HepG2 (cell line): Measurements from ENCODE around the gene CCDC9B. TPM values are rescaled to one million over a fixed set of nuclear protein-coding genes. Genes with fewer than 3 reads are reported as not detected.

Source experiments
- ARID4A ChIP-seq: sonication (generic); formaldehyde crosslinking; IDR thresholded peaks from 2 replicates; pipeline ENCODE4 v1.5.0; 2020; ENCODE audit warnings: mild to moderate bottlenecking, missing genetic modification reagents, borderline replicate concordance
- ARID5B ChIP-seq: IDR thresholded peaks from 2 replicates; pipeline ENCODE4 v1.4.0; 2020; ENCODE audit warnings: mild to moderate bottlenecking, missing genetic modification reagents
- DNMT3B ChIP-seq: conservative IDR thresholded peaks from 2 replicates; pipeline ENCODE4 v1.6.1; 2016; ENCODE audit warnings: missing biosample characterization, control low read depth
- HNF1B ChIP-seq: sonication (generic); formaldehyde crosslinking; IDR thresholded peaks from 2 replicates; pipeline ENCODE4 v1.5.1; 2020; ENCODE audit warnings: mild to moderate bottlenecking, moderate library complexity, missing genetic modification reagents
- MAX ChIP-seq: IDR thresholded peaks from 2 replicates; pipeline ENCODE4 v1.6.1; 2012; ENCODE audit warnings: inconsistent platforms
- SOX13 ChIP-seq, 3 experiments: fragments of 450-650 bp in 1 of 3; sonication (generic) in 1 of 3; formaldehyde crosslinking in 1 of 3; IDR thresholded peaks in 2 of 3; conservative IDR thresholded peaks in 1 of 3; 2 replicates each; pipeline versions ENCODE4 v1.5.0 to v1.6.1; 2016 to 2020; ENCODE audit warnings: antibody characterized with exemption in 1 of 3, mild to moderate bottlenecking in 1 of 3, missing compliant biosample characterization in 1 of 3, missing genetic modification reagents in 1 of 3, moderate library complexity in 1 of 3
- SOX6 ChIP-seq, 2 experiments: fragments of 450-650 bp in 1 of 2; sonication (generic) in 1 of 2; formaldehyde crosslinking in 1 of 2; IDR thresholded peaks; 2 replicates each; pipeline versions ENCODE4 v1.4.0 to v1.6.1; 2017 to 2020; ENCODE audit warnings: antibody characterized with exemption in 1 of 2, mild to moderate bottlenecking in 1 of 2, missing genetic modification reagents in 1 of 2
- TEAD3 ChIP-seq: optimal IDR thresholded peaks from 2 replicates; pipeline ENCODE3; 2016; ENCODE audit warnings: borderline replicate concordance
- U2AF2 ChIP-seq: fragments of 200-400 bp; formaldehyde crosslinking; IDR thresholded peaks from 2 replicates; pipeline ENCODE4 v1.6.1; 2017; ENCODE audit warnings: low read depth, mild to moderate bottlenecking, low read length
- ZBTB42 ChIP-seq: sonication (generic); formaldehyde crosslinking; IDR thresholded peaks from 2 replicates; pipeline ENCODE4 v1.5.0; 2020; ENCODE audit warnings: mild to moderate bottlenecking, missing genetic modification reagents
- ZNF552 ChIP-seq: sonication (generic); formaldehyde crosslinking; IDR thresholded peaks from 2 replicates; pipeline ENCODE4 v1.9.0; 2022; ENCODE audit warnings: missing genetic modification reagents, mild to moderate bottlenecking, borderline replicate concordance
- ZNF687 ChIP-seq: sonication (generic); formaldehyde crosslinking; IDR thresholded peaks from 2 replicates; pipeline ENCODE4 v1.5.1; 2020; ENCODE audit warnings: mild to moderate bottlenecking, missing genetic modification reagents, moderate library complexity
- polyA plus RNA-seq, 8 experiments: library from polyadenylated mRNA; depleted of rRNA in 3 of 8; stranded (reverse) in 7 of 8; unstranded in 1 of 8; fragments of >200 nt; fragmentation: Illumina TruSeq in 4 of 8; extraction: Trizol in 4 of 8; gene quantifications; 2 replicates each; pipeline versions ENCODE4 v1.2.1 to v1.2.3, GENCODE V29; 2011 to 2016; ENCODE audit warnings: low read depth in 4 of 8, missing spikeins in 1 of 8, mixed read lengths in 1 of 8; ENCODE audit not compliant: insufficient read depth in 1 of 8
- total RNA-seq, 5 experiments: library from RNA; depleted of rRNA; stranded (reverse); fragments of >200 nt; fragmentation: Illumina TruSeq; extraction: Trizol; gene quantifications; 2 replicates each; pipeline ENCODE4 v1.2.3, GENCODE V29; 2016; ENCODE audit warnings: low read depth in 1 of 5

The CCDC9B gene
- total and polyA plus RNA-seq, 2 of the 13 experiments (the other 11 are each of a cell fraction or from before 2014, with no cell fraction given) = 0.98 to 1.6 TPM

GRCh38 chr15:40340740-40341400 is at the start of gene CCDC9B (continued):
- TF ChIP-seq ZNF687 = peak; percentile 84
- peak; percentile 38; the same call in 1 of the 2 replicates for TF ChIP-seq ARID5B (CRISPR knock-in tag)
- TF ChIP-seq SOX13 (IDR thresholded peaks at IDR 0.05) = no peak
- peak in 1 of 2 experiments; percentile 40; a peak in 1 of 4 replicates for TF ChIP-seq SOX13 (CRISPR knock-in tag; conservative IDR thresholded peaks at IDR 0.05 in 1 of 2, IDR thresholded peaks at IDR 0.05 in 1 of 2)
- TF ChIP-seq MAX = peak; percentile 69
- peak; percentile 15 for TF ChIP-seq TEAD3 (CRISPR knock-in tag)
- TF ChIP-seq ZNF552 (CRISPR knock-in tag) = peak; percentile 47; the same call in 1 of the 2 replicates
- 0 out of 2 replicates have a peak, but pooled peaks have one; percentile 30 for TF ChIP-seq DNMT3B (CRISPR knock-in tag)
- no peak for TF ChIP-seq U2AF2
- TF ChIP-seq ARID4A = peak; percentile 69
- no peak for TF ChIP-seq SOX6 (IDR thresholded peaks at IDR 0.05)
- TF ChIP-seq SOX6 (CRISPR knock-in tag; IDR thresholded peaks at IDR 0.05) = peak; percentile 47; the same call in 1 of the 2 replicates
- 0 out of 2 replicates have a peak, but pooled peaks have one; percentile 37 for TF ChIP-seq HNF1B
- 0 out of 2 replicates have a peak, but pooled peaks have one; percentile 70 for TF ChIP-seq ZBTB42 (CRISPR knock-in tag)
